Activated CD4-positive, alpha-beta T cell treated with anti-CD3 and anti-CD28 coated beads, Interleukin-2, amount 10 ng/mL, durations not matched to agents 7 days and 5 days (primary cell): ENCODE data around the gene KAZALD1. TPM values are rescaled to one million over a fixed set of nuclear protein-coding genes. Genes with fewer than 3 reads are reported as not detected.
A peak's percentile ranks its signal among the peaks of the same experiment; 100 is the strongest.

Source experiments
- CTCF ChIA-PET: fragments of 350-600 bp; sonication (Branson Sonifier 250); formaldehyde crosslinking; loops from one replicate; lab custom pipeline; 2021; ENCODE audit warnings: antibody characterized with exemption; lab: Charles Lee
- POLR2A ChIA-PET: fragments of 350-600 bp; sonication (Branson Sonifier 250); formaldehyde crosslinking; loops from one replicate; lab custom pipeline; 2021; ENCODE audit warnings: antibody characterized with exemption; lab: Charles Lee
- DNase-seq: peaks from one replicate; pipeline ENCODE4 v3.0.0-alpha.2; 2020
- H3K27ac Mint-ChIP-seq: one replicate; pipeline ENCODE4 v1.8.0; 2021; ENCODE audit warnings: mild to moderate bottlenecking, moderate library complexity, mixed read lengths
- H3K27me3 Mint-ChIP-seq: one replicate; pipeline ENCODE4 v1.8.0; 2021; ENCODE audit warnings: mixed read lengths
- H3K36me3 Mint-ChIP-seq: one replicate; pipeline ENCODE4 v1.8.0; 2021; ENCODE audit warnings: low read depth, mixed read lengths
- H3K4me1 Mint-ChIP-seq: one replicate; pipeline ENCODE4 v1.8.0; 2021; ENCODE audit warnings: mixed read lengths
- H3K4me3 Mint-ChIP-seq: one replicate; pipeline ENCODE4 v1.8.0; 2021; ENCODE audit warnings: mild to moderate bottlenecking, moderate library complexity, mixed read lengths
- H3K9me3 Mint-ChIP-seq: one replicate; pipeline ENCODE4 v1.8.0; 2021; ENCODE audit warnings: mixed read lengths
- total RNA-seq, 2 experiments: library from RNA; stranded (reverse); gene quantifications; one replicate each; pipeline ENCODE4 v1.2.3, GENCODE V29; 2021

Gene KAZALD1
- total RNA-seq, result under 1 TPM; 0.27 to 0.55 TPM

- Mint-ChIP-seq H3K4me1 (peaks cover 58% of the 10 kb centered on the region), H3K27ac (peak within 1 kb of the TSS; percentile 83), H3K4me3 (peak within 1 kb of the TSS; percentile 93), H3K36me3 (peaks cover 13% of the 10 kb centered on the region), H3K27me3 (peaks cover 38% of the 10 kb centered on the region), H3K9me3 (no peaks in the 10 kb centered on the region)
- POLR2A ChIA-PET, result no interaction called here
- DNase-seq, result no peak
- CTCF ChIA-PET, result interaction anchor here (0.6 to 4.6 kb wide), 8 partner anchors 11 to 174 kb away, joined by 3 to 34 read pairs (median 8); partner anchors contain the start of genes PDZD7 and SFXN3
Observed at GRCh38 chr10:101061624-101062231, at the start of gene KAZALD1. KAZALD1 (plus strand) TSS chr10:101061989; CDS start chr10:101062593, 604 bp downstream.

GRCh38 chr10:101012525-101013364, 49.0 kb upstream of the KAZALD1 start:
- no peaks in the 10 kb centered on the region for H3K36me3 Mint-ChIP-seq
- H3K27ac Mint-ChIP-seq, result no peak overlapping the region
- no peaks in the 10 kb centered on the region for H3K9me3 Mint-ChIP-seq
- H3K27me3 Mint-ChIP-seq, result peaks cover 21% of the 10 kb centered on the region
- CTCF ChIA-PET, result interaction anchor here (1.0 to 1.7 kb wide), 3 partner anchors 10 to 20 kb away, joined by 3 to 5 read pairs (median 3); partner anchors contain the start of gene LZTS2
- POLR2A ChIA-PET, result no interaction called here
- peak; percentile 85 for DNase-seq
- peaks cover 18% of the 10 kb centered on the region for H3K4me1 Mint-ChIP-seq
- no peak overlapping the region for H3K4me3 Mint-ChIP-seq

- Mint-ChIP-seq H3K27me3 (peaks cover 26% of the 10 kb centered on the region), H3K36me3 (no peaks in the 10 kb centered on the region), H3K27ac (no peak overlapping the region), H3K4me3 (no peak overlapping the region), H3K4me1 (peaks cover 19% of the 10 kb centered on the region), H3K9me3 (no peaks in the 10 kb centered on the region)
- POLR2A ChIA-PET, result no interaction called here
- CTCF ChIA-PET, result interaction anchor here (0.6 to 6.9 kb wide), 7 partner anchors 12 to 105 kb away, joined by 3 to 111 read pairs (median 4); partner anchors contain the start of genes LZTS2, PDZD7 and SFXN3
- DNase-seq, result no peak
Observed at GRCh38 chr10:101013365-101013825, 48.4 kb upstream of the KAZALD1 start.

GRCh38 chr10:101014230-101014884, 47.4 kb upstream of the KAZALD1 start:
- peaks cover 30% of the 10 kb centered on the region for H3K27me3 Mint-ChIP-seq
- DNase-seq, result peak; percentile 77
- H3K9me3 Mint-ChIP-seq, result no peaks in the 10 kb centered on the region
- H3K36me3 Mint-ChIP-seq, result no peaks in the 10 kb centered on the region
- ChIA-PET POLR2A (no interaction called here), CTCF (interaction anchor here (0.8 to 6.9 kb wide), 16 partner anchors 10 to 104 kb away, joined by 3 to 111 read pairs (median 4); partner anchors contain the start of genes LZTS2, MRPL43, PDZD7 and SFXN3)
- peaks cover 21% of the 10 kb centered on the region for H3K4me1 Mint-ChIP-seq
- H3K4me3 Mint-ChIP-seq, result no peak overlapping the region
- H3K27ac Mint-ChIP-seq, result no peak overlapping the region

GRCh38 chr10:101014966-101015581, 46.7 kb upstream of the KAZALD1 start:
- H3K27ac Mint-ChIP-seq, result no peak overlapping the region
- no peaks in the 10 kb centered on the region for H3K36me3 Mint-ChIP-seq
- H3K9me3 Mint-ChIP-seq, result no peaks in the 10 kb centered on the region
- no peak for DNase-seq
- POLR2A ChIA-PET, result no interaction called here
- CTCF ChIA-PET, result interaction anchor here (0.8 to 6.9 kb wide), 16 partner anchors 9 to 105 kb away, joined by 3 to 111 read pairs (median 4); partner anchors contain the start of genes LZTS2, MRPL43, PDZD7 and SFXN3
- H3K27me3 Mint-ChIP-seq, result peaks cover 35% of the 10 kb centered on the region
- H3K4me3 Mint-ChIP-seq, result no peak overlapping the region
- peaks cover 23% of the 10 kb centered on the region for H3K4me1 Mint-ChIP-seq

- Mint-ChIP-seq H3K4me1 (peaks cover 23% of the 10 kb centered on the region), H3K36me3 (no peaks in the 10 kb centered on the region), H3K27me3 (peaks cover 38% of the 10 kb centered on the region), H3K4me3 (no peak overlapping the region), H3K9me3 (no peaks in the 10 kb centered on the region), H3K27ac (no peak overlapping the region)
- POLR2A ChIA-PET, result no interaction called here
- CTCF ChIA-PET, result interaction anchor here (1.2 to 6.9 kb wide), 5 partner anchors 14 to 126 kb away, joined by 4 to 111 read pairs (median 30); partner anchors contain the start of genes LZTS2, PDZD7 and SFXN3
- no peak for DNase-seq
Observed at GRCh38 chr10:101015582-101015973, 46.2 kb upstream of the KAZALD1 start.

GRCh38 chr10:101016814-101017213, 45.0 kb upstream of the KAZALD1 start:
- ChIA-PET POLR2A (no interaction called here), CTCF (interaction anchor here (1.2 to 6.9 kb wide), 4 partner anchors 13 to 125 kb away, joined by 4 to 111 read pairs (median 67); partner anchors contain the start of genes LZTS2, PDZD7 and SFXN3)
- no peak for DNase-seq
- Mint-ChIP-seq H3K27ac (no peak overlapping the region), H3K27me3 (peaks cover 38% of the 10 kb centered on the region), H3K9me3 (no peaks in the 10 kb centered on the region), H3K36me3 (no peaks in the 10 kb centered on the region), H3K4me1 (peaks cover 23% of the 10 kb centered on the region), H3K4me3 (no peak overlapping the region)

GRCh38 chr10:101018118-101018599, 43.6 kb upstream of the KAZALD1 start:
- no peaks in the 10 kb centered on the region for H3K9me3 Mint-ChIP-seq
- POLR2A ChIA-PET, result no interaction called here
- peaks cover 16% of the 10 kb centered on the region for H3K4me1 Mint-ChIP-seq
- peaks cover 38% of the 10 kb centered on the region for H3K27me3 Mint-ChIP-seq
- DNase-seq, result no peak
- H3K27ac Mint-ChIP-seq, result no peak overlapping the region
- CTCF ChIA-PET, result interaction anchor here (1.2 to 6.9 kb wide), 10 partner anchors 10 to 53 kb away, joined by 3 to 111 read pairs (median 7); partner anchors contain the start of genes LZTS2, PDZD7 and SFXN3
- H3K36me3 Mint-ChIP-seq, result no peaks in the 10 kb centered on the region
- H3K4me3 Mint-ChIP-seq, result no peak overlapping the region

GRCh38 chr10:101018600-101019439, 43.0 kb upstream of the KAZALD1 start:
- DNase-seq, result peak; percentile 76
- Mint-ChIP-seq H3K4me1 (peaks cover 11% of the 10 kb centered on the region), H3K9me3 (no peaks in the 10 kb centered on the region), H3K27me3 (peaks cover 38% of the 10 kb centered on the region), H3K4me3 (no peak overlapping the region), H3K36me3 (no peaks in the 10 kb centered on the region), H3K27ac (no peak overlapping the region)
- CTCF ChIA-PET, result interaction anchor here (0.6 to 6.9 kb wide), 17 partner anchors 8 to 586 kb away, joined by 3 to 111 read pairs (median 4); partner anchors contain the start of genes KAZALD1, LZTS2, PDZD7 and SFXN3
- POLR2A ChIA-PET, result no interaction called here

GRCh38 chr10:101019440-101019703, 42.4 kb upstream of the KAZALD1 start:
- Mint-ChIP-seq H3K4me1 (peaks cover 7% of the 10 kb centered on the region), H3K36me3 (no peaks in the 10 kb centered on the region), H3K4me3 (no peak overlapping the region), H3K27me3 (peaks cover 38% of the 10 kb centered on the region), H3K9me3 (no peaks in the 10 kb centered on the region), H3K27ac (no peak overlapping the region)
- no peak for DNase-seq
- CTCF ChIA-PET, result interaction anchor here (0.7 to 6.9 kb wide), 15 partner anchors 8 to 587 kb away, joined by 3 to 111 read pairs (median 4); partner anchors contain the start of genes KAZALD1, LZTS2, PDZD7 and SFXN3
- POLR2A ChIA-PET, result no interaction called here
